ENCODE measurements around the gene CCL21. TPM values are rescaled to one million over a fixed set of nuclear protein-coding genes. Genes with fewer than 3 reads are reported as not detected.

CCL21 gene
- total and polyA plus RNA-seq, 2 of the 8 experiments (the other 6 are each of a cell fraction or from before 2014, with no cell fraction given), result not detected

DNA sequence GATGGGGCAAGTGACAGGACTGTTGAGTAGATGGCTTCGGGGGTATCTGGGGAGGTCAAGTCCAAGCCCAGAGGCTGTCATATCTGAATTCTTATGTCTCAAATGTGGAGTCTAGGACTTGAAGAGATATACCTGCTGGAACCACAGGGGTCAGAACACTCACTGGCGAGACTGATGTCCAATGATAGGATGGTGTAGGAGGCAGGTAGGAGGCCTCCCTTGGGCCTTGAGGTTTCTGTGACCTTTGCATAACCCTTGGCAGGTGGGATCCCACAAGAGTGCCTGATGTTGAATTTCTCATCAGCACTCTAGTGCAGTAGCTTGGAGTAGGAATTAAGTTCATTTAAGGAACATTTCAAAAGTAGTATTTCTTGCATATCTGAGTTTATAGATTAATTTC is 2.8 kb downstream of the CCL21 start:
- Histone ChIP-seq H4K20me1 (replicated peaks in 1 of 2; ENCODE audit: control insufficient read depth in 1 of 2, insufficient read depth in 2 of 2, low read length in 2 of 2) (no peaks in the 10 kb centered on the region), H3K23me2 (ENCODE audit: low read depth, low read length) (no peaks in the 10 kb centered on the region), H3K36me3 (ENCODE audit: control insufficient read depth in 2 of 4, insufficient read depth in 4 of 4, low read length in 3 of 4) (no peaks in the 10 kb centered on the region), H3K9me3 (ENCODE audit: insufficient read depth in 2 of 2, low read depth in 1 of 2, low read length in 1 of 2) (no peaks in the 10 kb centered on the region), H3K27ac (ENCODE audit: low read depth, low read length) (no peak overlapping the region), H2AK5ac (ENCODE audit: low read depth, low read length) (no peak overlapping the region), H2BK120ac (replicated peaks; ENCODE audit: low read depth, low read length) (no peak overlapping the region), H3K56ac (replicated peaks; ENCODE audit: insufficient read length, low read depth, low read length) (no peak overlapping the region), H3K79me1 (ENCODE audit: low read depth, low read length) (no peaks in the 10 kb centered on the region), H4K8ac (ENCODE audit: extremely low read depth, insufficient read depth, low read length) (no peak overlapping the region), H3K9ac (replicated peaks in 1 of 4; ENCODE audit: extremely low read depth in 1 of 4, low read depth in 3 of 4, low read length in 3 of 4) (no peak overlapping the region), H2AFZ (ENCODE audit: low read length) (no peak overlapping the region), H4K5ac (ENCODE audit: insufficient read length, low read depth, low read length) (no peak overlapping the region), H3K4me2 (ENCODE audit: insufficient read depth in 1 of 2, low read depth in 2 of 2, low read length in 2 of 2) (no peak overlapping the region), H3K27me3 (replicated peaks in 1 of 4; ENCODE audit: control insufficient read depth in 3 of 4, extremely low read depth in 1 of 4, insufficient read depth in 3 of 4, low read length in 3 of 4) (no peaks in the 10 kb centered on the region; a peak in 1 of 7 replicates), H2BK20ac (ENCODE audit: low read length) (no peak overlapping the region), H4K91ac (replicated peaks; ENCODE audit: insufficient read length, low read length) (no peak overlapping the region), H2BK15ac (ENCODE audit: low read length) (no peak overlapping the region), H3K4ac (replicated peaks; ENCODE audit: insufficient read length, low read depth, low read length) (no peak overlapping the region), H3K4me1 (replicated peaks in 1 of 4; ENCODE audit: control insufficient read depth in 3 of 4, insufficient read depth in 4 of 4, low read length in 3 of 4) (no peaks in the 10 kb centered on the region), H2BK12ac (ENCODE audit: low read depth, low read length) (no peak overlapping the region), H2BK5ac (ENCODE audit: low read depth, low read length) (no peak overlapping the region), H3K4me3 (ENCODE audit: extremely low read depth in 1 of 4, insufficient read depth in 2 of 4, low read depth in 3 of 4, low read length in 4 of 4) (no peak overlapping the region), H3K79me2 (ENCODE audit: control insufficient read depth in 1 of 2, insufficient read depth in 2 of 2, low read length in 2 of 2) (no peaks in the 10 kb centered on the region), H3K14ac (ENCODE audit: insufficient read length) (no peak overlapping the region), H3K23ac (ENCODE audit: insufficient read length) (no peak overlapping the region), H3K18ac (ENCODE audit: extremely low read depth, low read length) (no peak overlapping the region)
- FAIRE-seq (no peak), DNase-seq (ENCODE audit: low read depth in 1 of 2, low spot score in 2 of 2) (no peak)
- CTCF ChIA-PET (ENCODE audit: partially characterized antibody), result interaction anchor here (1.1 kb wide), 1 partner anchor 32 kb away, joined by 3 read pairs; no protein-coding TSS in a partner anchor
- POLR2A ChIA-PET (ENCODE audit: partially characterized antibody), result no interaction called here
- 82% methylated on average over 2 of the region's 2 CpGs; no CpG with 5 or more reads in 1 of the 2 experiments for WGBS, 2 experiments (ENCODE audit: extremely low coverage in 1 of 2, insufficient coverage in 1 of 2, insufficient read length in 1 of 2, insufficient replicate concordance in 2 of 2, low coverage in 1 of 2, low lambda C conversion rate in 2 of 2, missing lambda C conversion rate in 1 of 2)
- no peak for TF ChIP-seq SAP30 (IDR thresholded peaks at IDR 0.05; ENCODE audit: insufficient read depth, insufficient replicate concordance, low read length)
- TF ChIP-seq SIX5 (IDR thresholded peaks at IDR 0.05; ENCODE audit: low read depth, low read length), result no peak
- TF ChIP-seq POLR2AphosphoS5 (IDR thresholded peaks at IDR 0.05; ENCODE audit: low read depth, low read length), result no peak
- TF ChIP-seq FOSL1 (IDR thresholded peaks at IDR 0.05; ENCODE audit: insufficient read depth, low read depth, low read length), result no peak
- TF ChIP-seq, protein P1, sequence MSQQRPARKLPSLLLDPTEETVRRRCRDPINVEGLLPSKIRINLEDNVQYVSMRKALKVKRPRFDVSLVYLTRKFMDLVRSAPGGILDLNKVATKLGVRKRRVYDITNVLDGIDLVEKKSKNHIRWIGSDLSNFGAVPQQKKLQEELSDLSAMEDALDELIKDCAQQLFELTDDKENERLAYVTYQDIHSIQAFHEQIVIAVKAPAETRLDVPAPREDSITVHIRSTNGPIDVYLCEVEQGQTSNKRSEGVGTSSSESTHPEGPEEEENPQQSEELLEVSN (IDR thresholded peaks at IDR 0.05), result no peak
- no peak for TF ChIP-seq BRCA1 (IDR thresholded peaks at IDR 0.05; ENCODE audit: low read depth, low read length)
- TF ChIP-seq, protein P2, sequence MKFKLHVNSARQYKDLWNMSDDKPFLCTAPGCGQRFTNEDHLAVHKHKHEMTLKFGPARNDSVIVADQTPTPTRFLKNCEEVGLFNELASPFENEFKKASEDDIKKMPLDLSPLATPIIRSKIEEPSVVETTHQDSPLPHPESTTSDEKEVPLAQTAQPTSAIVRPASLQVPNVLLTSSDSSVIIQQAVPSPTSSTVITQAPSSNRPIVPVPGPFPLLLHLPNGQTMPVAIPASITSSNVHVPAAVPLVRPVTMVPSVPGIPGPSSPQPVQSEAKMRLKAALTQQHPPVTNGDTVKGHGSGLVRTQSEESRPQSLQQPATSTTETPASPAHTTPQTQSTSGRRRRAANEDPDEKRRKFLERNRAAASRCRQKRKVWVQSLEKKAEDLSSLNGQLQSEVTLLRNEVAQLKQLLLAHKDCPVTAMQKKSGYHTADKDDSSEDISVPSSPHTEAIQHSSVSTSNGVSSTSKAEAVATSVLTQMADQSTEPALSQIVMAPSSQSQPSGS (IDR thresholded peaks at IDR 0.05; ENCODE audit: low read length), result no peak
- no peak for TF ChIP-seq SIRT6 (IDR thresholded peaks at IDR 0.05; ENCODE audit: low read length)
- no peak for TF ChIP-seq BACH1 (IDR thresholded peaks at IDR 0.05; ENCODE audit: low read length)
- TF ChIP-seq CREB1 (IDR thresholded peaks at IDR 0.05), result no peak
- no peak for TF ChIP-seq TCF12 (IDR thresholded peaks at IDR 0.05; ENCODE audit: low read depth, low read length)
- TF ChIP-seq CTBP2 (IDR thresholded peaks at IDR 0.05; ENCODE audit: borderline replicate concordance, insufficient read depth, insufficient read length, low read length), result no peak
- no peak for TF ChIP-seq CHD1 (IDR thresholded peaks at IDR 0.05; ENCODE audit: low read depth, low read length)
- no peak for TF ChIP-seq YY1 (IDR thresholded peaks at IDR 0.05; ENCODE audit: low read depth, low read length)

Data from H1 (cell line).